ENCODE measurements around the gene NDST3.
A peak's percentile ranks its signal among the peaks of the same experiment; 100 is the strongest.

Gene NDST3

GRCh38 chr4:118279328-118279727 lies 245.0 kb downstream of the NDST3 start:
- Histone ChIP-seq H3K79me2 (ENCODE audit: control insufficient read depth, low read length) (peaks cover 28% of the 10 kb centered on the region), H3K9me3 (ENCODE audit: control insufficient read depth, insufficient read depth, low read length) (no peaks in the 10 kb centered on the region), H3K36me3 (ENCODE audit: control insufficient read depth, low read length) (peaks cover 36% of the 10 kb centered on the region), H3F3A (ENCODE audit: control insufficient read depth, insufficient read depth) (peaks cover 57% of the 10 kb centered on the region), H3K4me1 (ENCODE audit: control insufficient read depth, low read length) (peaks cover 68% of the 10 kb centered on the region), H3K27ac (ENCODE audit: low read depth, low read length) (peak overlapping the region; percentile 90), H3K4me2 (ENCODE audit: low read length) (peak overlapping the region; percentile 73), H3K4me3 (ENCODE audit: low read length) (peak overlapping the region; percentile 81), H3K9me2 (replicated peaks; ENCODE audit: control insufficient read depth, low read length) (no peaks in the 10 kb centered on the region), H4K20me1 (ENCODE audit: control insufficient read depth, insufficient read depth, low read depth, low read length) (0 out of 2 replicates have a peak, but pooled peaks cover 9% of the 10 kb centered on the region), H3K27me3 (ENCODE audit: control insufficient read depth, low read length) (no peaks in the 10 kb centered on the region; the same call in 1 of the 2 replicates)
- TF ChIP-seq EZH2phosphoT487 (IDR thresholded peaks at IDR 0.05; ENCODE audit: borderline replicate concordance, low read length) = no peak
- TF ChIP-seq, protein P1, sequence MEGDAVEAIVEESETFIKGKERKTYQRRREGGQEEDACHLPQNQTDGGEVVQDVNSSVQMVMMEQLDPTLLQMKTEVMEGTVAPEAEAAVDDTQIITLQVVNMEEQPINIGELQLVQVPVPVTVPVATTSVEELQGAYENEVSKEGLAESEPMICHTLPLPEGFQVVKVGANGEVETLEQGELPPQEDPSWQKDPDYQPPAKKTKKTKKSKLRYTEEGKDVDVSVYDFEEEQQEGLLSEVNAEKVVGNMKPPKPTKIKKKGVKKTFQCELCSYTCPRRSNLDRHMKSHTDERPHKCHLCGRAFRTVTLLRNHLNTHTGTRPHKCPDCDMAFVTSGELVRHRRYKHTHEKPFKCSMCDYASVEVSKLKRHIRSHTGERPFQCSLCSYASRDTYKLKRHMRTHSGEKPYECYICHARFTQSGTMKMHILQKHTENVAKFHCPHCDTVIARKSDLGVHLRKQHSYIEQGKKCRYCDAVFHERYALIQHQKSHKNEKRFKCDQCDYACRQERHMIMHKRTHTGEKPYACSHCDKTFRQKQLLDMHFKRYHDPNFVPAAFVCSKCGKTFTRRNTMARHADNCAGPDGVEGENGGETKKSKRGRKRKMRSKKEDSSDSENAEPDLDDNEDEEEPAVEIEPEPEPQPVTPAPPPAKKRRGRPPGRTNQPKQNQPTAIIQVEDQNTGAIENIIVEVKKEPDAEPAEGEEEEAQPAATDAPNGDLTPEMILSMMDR (IDR thresholded peaks at IDR 0.05; ENCODE audit: low read depth, low read length, poor library complexity, severe bottlenecking) = no peak

GRCh38 chr4:118279920-118280432 lies 245.7 kb downstream of the NDST3 start:
- peaks cover 63% of the 10 kb centered on the region for H3F3A ChIP-seq (ENCODE audit: control insufficient read depth, insufficient read depth)
- H3K9me2 ChIP-seq (replicated peaks; ENCODE audit: control insufficient read depth, low read length) = no peaks in the 10 kb centered on the region
- H3K4me2 ChIP-seq (ENCODE audit: low read length) = peak overlapping the region; percentile 73
- H3K79me2 ChIP-seq (ENCODE audit: control insufficient read depth, low read length) = peaks cover 28% of the 10 kb centered on the region
- H3K27me3 ChIP-seq (ENCODE audit: control insufficient read depth, low read length) = no peaks in the 10 kb centered on the region; the same call in 1 of the 2 replicates
- no peak for TF ChIP-seq EZH2phosphoT487 (IDR thresholded peaks at IDR 0.05; ENCODE audit: borderline replicate concordance, low read length)
- TF ChIP-seq, protein P1 (IDR thresholded peaks at IDR 0.05; ENCODE audit: low read depth, low read length, poor library complexity, severe bottlenecking) = no peak
- peaks cover 36% of the 10 kb centered on the region for H3K36me3 ChIP-seq (ENCODE audit: control insufficient read depth, low read length)
- peak overlapping the region; percentile 81 for H3K4me3 ChIP-seq (ENCODE audit: low read length)
- H4K20me1 ChIP-seq (ENCODE audit: control insufficient read depth, insufficient read depth, low read depth, low read length) = 0 out of 2 replicates have a peak, but pooled peaks cover 9% of the 10 kb centered on the region
- peak overlapping the region; percentile 90 for H3K27ac ChIP-seq (ENCODE audit: low read depth, low read length)
- no peaks in the 10 kb centered on the region for H3K9me3 ChIP-seq (ENCODE audit: control insufficient read depth, insufficient read depth, low read length)
- peaks cover 72% of the 10 kb centered on the region for H3K4me1 ChIP-seq (ENCODE audit: control insufficient read depth, low read length)

DNA sequence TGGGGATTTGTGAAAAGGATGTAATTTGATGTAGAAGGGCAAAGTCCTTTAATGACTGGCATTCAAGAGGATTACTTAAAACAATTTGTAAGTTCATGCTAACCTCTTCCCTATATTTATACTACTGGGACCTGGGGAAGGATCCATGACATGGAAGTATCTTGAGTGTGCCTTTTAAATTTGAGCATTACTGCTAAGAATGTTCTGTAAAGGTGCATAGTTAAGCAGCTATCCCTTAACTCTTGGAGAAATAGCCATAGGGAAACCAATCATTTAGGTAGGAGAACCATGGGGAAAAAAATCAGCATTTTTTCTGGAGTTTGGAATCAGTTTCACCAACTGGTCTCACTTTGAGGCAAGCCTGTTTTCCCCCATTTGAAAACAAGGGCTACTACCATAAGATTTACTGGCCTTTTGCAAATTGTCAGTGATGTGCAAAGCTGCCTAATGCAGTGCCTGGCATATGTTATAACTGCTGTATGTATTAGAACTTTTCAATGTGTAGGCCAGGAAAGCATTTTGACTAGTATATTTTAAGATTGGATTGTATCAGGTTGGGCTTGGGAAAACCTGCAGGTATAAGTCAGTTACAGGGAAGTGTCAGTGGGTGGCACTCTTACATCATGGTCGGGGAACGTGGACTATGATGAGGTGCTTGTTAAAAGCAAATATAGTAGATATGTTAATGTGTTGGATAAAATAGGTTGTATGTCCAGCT lies 246.4 kb downstream of the NDST3 start:
- Histone ChIP-seq H3K4me1 (ENCODE audit: control insufficient read depth, low read length) (peaks cover 65% of the 10 kb centered on the region), H3K4me2 (ENCODE audit: low read length) (peak overlapping the region; percentile 73), H4K20me1 (ENCODE audit: control insufficient read depth, insufficient read depth, low read depth, low read length) (0 out of 2 replicates have a peak, but pooled peaks cover 9% of the 10 kb centered on the region), H3K9me2 (replicated peaks; ENCODE audit: control insufficient read depth, low read length) (no peaks in the 10 kb centered on the region), H3F3A (ENCODE audit: control insufficient read depth, insufficient read depth) (peaks cover 65% of the 10 kb centered on the region), H3K27ac (ENCODE audit: low read depth, low read length) (peak overlapping the region; percentile 90), H3K36me3 (ENCODE audit: control insufficient read depth, low read length) (peaks cover 36% of the 10 kb centered on the region), H3K27me3 (ENCODE audit: control insufficient read depth, low read length) (no peaks in the 10 kb centered on the region; the same call in 1 of the 2 replicates), H3K79me2 (ENCODE audit: control insufficient read depth, low read length) (peaks cover 28% of the 10 kb centered on the region), H3K9me3 (ENCODE audit: control insufficient read depth, insufficient read depth, low read length) (no peaks in the 10 kb centered on the region), H3K4me3 (ENCODE audit: low read length) (peak overlapping the region; percentile 81)
- TF ChIP-seq, protein P1 (IDR thresholded peaks at IDR 0.05; ENCODE audit: low read depth, low read length, poor library complexity, severe bottlenecking) = peak; percentile 73
- TF ChIP-seq EZH2phosphoT487 (IDR thresholded peaks at IDR 0.05; ENCODE audit: borderline replicate concordance, low read length) = no peak
